ENCODE measurements around the gene P2RX6.
"Not testable (repeated sequence)": the region's sequence is repeated elsewhere in the genome, so short reads cannot be mapped to it uniquely, and the experiment has no call there.

DNA sequence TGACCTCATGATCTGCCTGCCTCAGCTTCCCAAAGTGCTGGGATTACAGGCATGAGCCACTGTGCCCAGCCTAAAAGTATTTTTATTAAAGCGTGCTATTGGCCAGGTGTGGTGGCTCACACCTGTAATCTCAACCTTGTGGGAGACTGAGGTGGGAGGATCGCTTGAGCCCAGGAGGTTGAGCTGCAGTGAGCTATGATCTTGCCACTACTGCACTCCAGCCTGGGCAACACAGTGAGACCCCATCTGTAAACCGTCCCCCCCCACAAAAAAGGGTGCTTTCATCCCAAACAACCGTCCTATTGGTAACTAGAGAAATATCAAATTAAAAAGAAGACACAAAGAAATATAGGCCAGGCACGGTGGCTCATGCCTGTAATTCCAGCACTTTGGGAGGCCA, 24.2 kb downstream of the P2RX6 start:
- not testable (repeated sequence) for TF ChIP-seq GABPA (IDR thresholded peaks at IDR 0.05 in 1 of 2, conservative IDR thresholded peaks at IDR 0.05 in 1 of 2); TAF1 (conservative IDR thresholded peaks at IDR 0.05); FOXA1 (IDR thresholded peaks at IDR 0.05); HNF4G (IDR thresholded peaks at IDR 0.05); SP1 (IDR thresholded peaks at IDR 0.05); YY1 (IDR thresholded peaks at IDR 0.05); HNF4A (conservative IDR thresholded peaks at IDR 0.05)
- TF ChIP-seq, protein P1, sequence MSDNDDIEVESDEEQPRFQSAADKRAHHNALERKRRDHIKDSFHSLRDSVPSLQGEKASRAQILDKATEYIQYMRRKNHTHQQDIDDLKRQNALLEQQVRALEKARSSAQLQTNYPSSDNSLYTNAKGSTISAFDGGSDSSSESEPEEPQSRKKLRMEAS (IDR thresholded peaks at IDR 0.05): not testable (repeated sequence)
- TF ChIP-seq, protein P2, sequence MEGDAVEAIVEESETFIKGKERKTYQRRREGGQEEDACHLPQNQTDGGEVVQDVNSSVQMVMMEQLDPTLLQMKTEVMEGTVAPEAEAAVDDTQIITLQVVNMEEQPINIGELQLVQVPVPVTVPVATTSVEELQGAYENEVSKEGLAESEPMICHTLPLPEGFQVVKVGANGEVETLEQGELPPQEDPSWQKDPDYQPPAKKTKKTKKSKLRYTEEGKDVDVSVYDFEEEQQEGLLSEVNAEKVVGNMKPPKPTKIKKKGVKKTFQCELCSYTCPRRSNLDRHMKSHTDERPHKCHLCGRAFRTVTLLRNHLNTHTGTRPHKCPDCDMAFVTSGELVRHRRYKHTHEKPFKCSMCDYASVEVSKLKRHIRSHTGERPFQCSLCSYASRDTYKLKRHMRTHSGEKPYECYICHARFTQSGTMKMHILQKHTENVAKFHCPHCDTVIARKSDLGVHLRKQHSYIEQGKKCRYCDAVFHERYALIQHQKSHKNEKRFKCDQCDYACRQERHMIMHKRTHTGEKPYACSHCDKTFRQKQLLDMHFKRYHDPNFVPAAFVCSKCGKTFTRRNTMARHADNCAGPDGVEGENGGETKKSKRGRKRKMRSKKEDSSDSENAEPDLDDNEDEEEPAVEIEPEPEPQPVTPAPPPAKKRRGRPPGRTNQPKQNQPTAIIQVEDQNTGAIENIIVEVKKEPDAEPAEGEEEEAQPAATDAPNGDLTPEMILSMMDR (IDR thresholded peaks at IDR 0.05; ENCODE audit: low read depth, low read length, missing input control): not testable (repeated sequence)
- TF ChIP-seq, protein P3, sequence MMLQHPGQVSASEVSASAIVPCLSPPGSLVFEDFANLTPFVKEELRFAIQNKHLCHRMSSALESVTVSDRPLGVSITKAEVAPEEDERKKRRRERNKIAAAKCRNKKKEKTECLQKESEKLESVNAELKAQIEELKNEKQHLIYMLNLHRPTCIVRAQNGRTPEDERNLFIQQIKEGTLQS (IDR thresholded peaks at IDR 0.05): not testable (repeated sequence)
- TF ChIP-seq, protein P4, sequence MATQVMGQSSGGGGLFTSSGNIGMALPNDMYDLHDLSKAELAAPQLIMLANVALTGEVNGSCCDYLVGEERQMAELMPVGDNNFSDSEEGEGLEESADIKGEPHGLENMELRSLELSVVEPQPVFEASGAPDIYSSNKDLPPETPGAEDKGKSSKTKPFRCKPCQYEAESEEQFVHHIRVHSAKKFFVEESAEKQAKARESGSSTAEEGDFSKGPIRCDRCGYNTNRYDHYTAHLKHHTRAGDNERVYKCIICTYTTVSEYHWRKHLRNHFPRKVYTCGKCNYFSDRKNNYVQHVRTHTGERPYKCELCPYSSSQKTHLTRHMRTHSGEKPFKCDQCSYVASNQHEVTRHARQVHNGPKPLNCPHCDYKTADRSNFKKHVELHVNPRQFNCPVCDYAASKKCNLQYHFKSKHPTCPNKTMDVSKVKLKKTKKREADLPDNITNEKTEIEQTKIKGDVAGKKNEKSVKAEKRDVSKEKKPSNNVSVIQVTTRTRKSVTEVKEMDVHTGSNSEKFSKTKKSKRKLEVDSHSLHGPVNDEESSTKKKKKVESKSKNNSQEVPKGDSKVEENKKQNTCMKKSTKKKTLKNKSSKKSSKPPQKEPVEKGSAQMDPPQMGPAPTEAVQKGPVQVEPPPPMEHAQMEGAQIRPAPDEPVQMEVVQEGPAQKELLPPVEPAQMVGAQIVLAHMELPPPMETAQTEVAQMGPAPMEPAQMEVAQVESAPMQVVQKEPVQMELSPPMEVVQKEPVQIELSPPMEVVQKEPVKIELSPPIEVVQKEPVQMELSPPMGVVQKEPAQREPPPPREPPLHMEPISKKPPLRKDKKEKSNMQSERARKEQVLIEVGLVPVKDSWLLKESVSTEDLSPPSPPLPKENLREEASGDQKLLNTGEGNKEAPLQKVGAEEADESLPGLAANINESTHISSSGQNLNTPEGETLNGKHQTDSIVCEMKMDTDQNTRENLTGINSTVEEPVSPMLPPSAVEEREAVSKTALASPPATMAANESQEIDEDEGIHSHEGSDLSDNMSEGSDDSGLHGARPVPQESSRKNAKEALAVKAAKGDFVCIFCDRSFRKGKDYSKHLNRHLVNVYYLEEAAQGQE (IDR thresholded peaks at IDR 0.05): not testable (repeated sequence)
- TF ChIP-seq, protein P5, sequence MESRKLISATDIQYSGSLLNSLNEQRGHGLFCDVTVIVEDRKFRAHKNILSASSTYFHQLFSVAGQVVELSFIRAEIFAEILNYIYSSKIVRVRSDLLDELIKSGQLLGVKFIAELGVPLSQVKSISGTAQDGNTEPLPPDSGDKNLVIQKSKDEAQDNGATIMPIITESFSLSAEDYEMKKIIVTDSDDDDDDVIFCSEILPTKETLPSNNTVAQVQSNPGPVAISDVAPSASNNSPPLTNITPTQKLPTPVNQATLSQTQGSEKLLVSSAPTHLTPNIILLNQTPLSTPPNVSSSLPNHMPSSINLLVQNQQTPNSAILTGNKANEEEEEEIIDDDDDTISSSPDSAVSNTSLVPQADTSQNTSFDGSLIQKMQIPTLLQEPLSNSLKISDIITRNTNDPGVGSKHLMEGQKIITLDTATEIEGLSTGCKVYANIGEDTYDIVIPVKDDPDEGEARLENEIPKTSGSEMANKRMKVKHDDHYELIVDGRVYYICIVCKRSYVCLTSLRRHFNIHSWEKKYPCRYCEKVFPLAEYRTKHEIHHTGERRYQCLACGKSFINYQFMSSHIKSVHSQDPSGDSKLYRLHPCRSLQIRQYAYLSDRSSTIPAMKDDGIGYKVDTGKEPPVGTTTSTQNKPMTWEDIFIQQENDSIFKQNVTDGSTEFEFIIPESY (IDR thresholded peaks at IDR 0.05): not testable (repeated sequence)
